Spleen (tissue), 7 donors: Measurements from ENCODE around the gene NDUFA7.

Experiments used
- CTCF ChIP-seq, 11 experiments: fragments of 200-600 bp in 7 of 11; fragments of 450-650 bp in 4 of 11; sonication (generic) in 4 of 11; IDR thresholded peaks in 8 of 11; conservative IDR thresholded peaks in 3 of 11; 1 replicate in 7 of 11; 2 replicates in 4 of 11; pipeline versions ENCODE4 v1.4.0 to v1.8.0; 2016 to 2021; ENCODE audit warnings: antibody characterized with exemption in 11 of 11, inconsistent platforms in 4 of 11, mild to moderate bottlenecking in 1 of 11
- POLR2A ChIP-seq, 3 donors: fragments of 450-650 bp; IDR thresholded peaks; one replicate each; pipeline ENCODE4 v1.5.1; 2017; ENCODE audit warnings: antibody characterized with exemption in 3 of 3, mild to moderate bottlenecking in 1 of 3
- POLR2AphosphoS5 ChIP-seq, 3 donors: sonication (generic); formaldehyde crosslinking; IDR thresholded peaks; one replicate each; pipeline ENCODE4 v1.5.1; 2017; ENCODE audit warnings: antibody characterized with exemption in 3 of 3
- donor health status: DM: no; HTN: no; CAD: no; lungs with moderate emphysema.
- donor health status: DM: no; HTN: no; CAD: no.
- donor health status: DM: no; HTN: no; CAD: no.

- TF ChIP-seq CTCF (IDR thresholded peaks at IDR 0.05 in 8 of 11, conservative IDR thresholded peaks at IDR 0.05 in 3 of 11) (no peak), POLR2A (IDR thresholded peaks at IDR 0.05) (no peak), POLR2AphosphoS5 (IDR thresholded peaks at IDR 0.05) (peak in 1 of 3 donors; percentile 41)
These were observed 14.9 kb upstream of the NDUFA7 start for GRCh38 chr19:8336072-8336569.
